ENCODE data around the gene RPSA.
"Not testable (repeated sequence)": the region's sequence is repeated elsewhere in the genome, so short reads cannot be mapped to it uniquely, and the experiment has no call there.

The RPSA gene

GRCh38 chr3:39423436-39423970 is 17.0 kb downstream of the RPSA start:
- DNase-seq = no peak

- no peak for DNase-seq
Observed at GRCh38 chr3:39426312-39426711, 19.8 kb downstream of the RPSA start.

GRCh38 chr3:39427506-39427905 is 21.0 kb downstream of the RPSA start:
- no peak for DNase-seq

- no peak for DNase-seq
Observed at GRCh38 chr3:39428745-39429201, 22.3 kb downstream of the RPSA start.

GRCh38 chr3:39429466-39429865 is 22.9 kb downstream of the RPSA start:
- DNase-seq = no peak

GRCh38 chr3:39432342-39432741 is 25.8 kb downstream of the RPSA start:
- DNase-seq = no peak

GRCh38 chr3:39433642-39434041 is 27.1 kb downstream of the RPSA start:
- peak; percentile 56 for DNase-seq

GRCh38 chr3:39434574-39434973 is 28.1 kb downstream of the RPSA start:
- peak; percentile 77 for DNase-seq

- DNase-seq = no peak
Observed at GRCh38 chr3:39435006-39435748, 28.7 kb downstream of the RPSA start.

GRCh38 chr3:39438880-39439279 is 32.4 kb downstream of the RPSA start:
- no peak for DNase-seq

GRCh38 chr3:39440316-39440715 is 33.8 kb downstream of the RPSA start:
- DNase-seq = no peak

- DNase-seq = no peak
Observed at GRCh38 chr3:39443530-39443929, 37.0 kb downstream of the RPSA start.

GRCh38 chr3:39445927-39446326 is 39.4 kb downstream of the RPSA start:
- no peak for DNase-seq

- no peak for DNase-seq
Observed at GRCh38 chr3:39446444-39446843, 39.9 kb downstream of the RPSA start.

GRCh38 chr3:39447637-39448483 is 41.3 kb downstream of the RPSA start:
- peak; percentile 79 for DNase-seq

- DNase-seq = no peak
Observed at GRCh38 chr3:39448506-39449233, 42.1 kb downstream of the RPSA start.

GRCh38 chr3:39449796-39450195 is 43.3 kb downstream of the RPSA start:
- no peak for DNase-seq

- DNase-seq = no peak
Observed at GRCh38 chr3:39453134-39453533, 46.6 kb downstream of the RPSA start.

GRCh38 chr3:39453872-39454271 is 47.4 kb downstream of the RPSA start:
- DNase-seq = not testable (repeated sequence)

- no peak for DNase-seq
Observed at GRCh38 chr3:39454591-39455217, 48.2 kb downstream of the RPSA start.

- no peak for DNase-seq
Observed at GRCh38 chr3:39456159-39456558, 49.6 kb downstream of the RPSA start.

GRCh38 chr3:39457361-39457760 is 50.8 kb downstream of the RPSA start:
- no peak for DNase-seq

GRCh38 chr3:39458579-39458978 is 52.1 kb downstream of the RPSA start:
- not testable (repeated sequence) for DNase-seq
